IPS-15b (cell line): ENCODE data around the gene CLCN1.

Source experiments
- H3K27me3 ChIP-seq: one replicate; pipeline ENCODE4 v1.6.1; 2013; ENCODE audit warnings: low read length; ENCODE audit not compliant: control insufficient read depth, insufficient read depth
- H3K36me3 ChIP-seq: one replicate; pipeline ENCODE4 v1.6.1; 2013; ENCODE audit warnings: low read length; ENCODE audit not compliant: control insufficient read depth, insufficient read depth
- H3K4me1 ChIP-seq: one replicate; pipeline ENCODE4 v1.6.1; 2013; ENCODE audit warnings: mild to moderate bottlenecking, low read length; ENCODE audit not compliant: control insufficient read depth, insufficient read depth
- H3K4me3 ChIP-seq: one replicate; pipeline ENCODE4 v1.5.1; 2013; ENCODE audit warnings: low read depth, low read length
- H3K9ac ChIP-seq: one replicate; pipeline ENCODE4 v1.6.1; 2013; ENCODE audit warnings: low read depth, mild to moderate bottlenecking, low read length
- H3K9me3 ChIP-seq: one replicate; pipeline ENCODE4 v1.6.1; 2013; ENCODE audit warnings: mild to moderate bottlenecking, low read length; ENCODE audit not compliant: control insufficient read depth, insufficient read depth

CLCN1 gene

DNA sequence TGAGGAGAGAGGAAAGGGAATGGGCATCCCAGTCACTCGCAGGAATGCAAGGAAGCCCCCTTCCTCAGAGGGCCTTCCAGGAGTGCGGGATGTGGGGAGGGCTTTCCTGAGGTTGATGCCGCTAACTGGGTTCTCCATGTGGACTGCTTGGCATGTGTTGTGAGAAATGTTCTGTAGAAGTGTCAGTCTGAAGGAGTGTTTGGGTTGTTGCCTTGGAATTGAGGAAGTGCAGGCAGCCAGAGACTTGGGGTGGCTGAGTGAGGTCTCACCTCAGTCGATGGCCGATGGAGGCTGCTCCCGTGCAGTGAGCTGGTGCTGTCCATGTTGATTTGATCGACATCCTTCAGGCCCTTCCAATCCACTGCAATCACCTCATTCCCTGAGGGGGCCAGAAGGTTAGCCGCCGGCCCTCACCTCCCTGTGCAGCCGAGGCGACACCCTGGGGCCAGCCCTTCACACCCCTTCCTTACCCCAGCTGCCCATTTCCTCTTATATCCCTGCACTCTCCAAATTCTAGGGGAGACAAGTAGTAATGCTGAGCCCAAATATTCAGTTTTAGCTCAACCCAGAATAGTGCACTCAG, 44.0 kb downstream of the CLCN1 start:
- Histone ChIP-seq H3K9ac (no peak overlapping the region), H3K9me3 (no peaks in the 10 kb centered on the region), H3K4me3 (no peak overlapping the region), H3K27me3 (peaks cover 20% of the 10 kb centered on the region), H3K4me1 (peaks cover 5% of the 10 kb centered on the region), H3K36me3 (peaks cover 10% of the 10 kb centered on the region)

DNA sequence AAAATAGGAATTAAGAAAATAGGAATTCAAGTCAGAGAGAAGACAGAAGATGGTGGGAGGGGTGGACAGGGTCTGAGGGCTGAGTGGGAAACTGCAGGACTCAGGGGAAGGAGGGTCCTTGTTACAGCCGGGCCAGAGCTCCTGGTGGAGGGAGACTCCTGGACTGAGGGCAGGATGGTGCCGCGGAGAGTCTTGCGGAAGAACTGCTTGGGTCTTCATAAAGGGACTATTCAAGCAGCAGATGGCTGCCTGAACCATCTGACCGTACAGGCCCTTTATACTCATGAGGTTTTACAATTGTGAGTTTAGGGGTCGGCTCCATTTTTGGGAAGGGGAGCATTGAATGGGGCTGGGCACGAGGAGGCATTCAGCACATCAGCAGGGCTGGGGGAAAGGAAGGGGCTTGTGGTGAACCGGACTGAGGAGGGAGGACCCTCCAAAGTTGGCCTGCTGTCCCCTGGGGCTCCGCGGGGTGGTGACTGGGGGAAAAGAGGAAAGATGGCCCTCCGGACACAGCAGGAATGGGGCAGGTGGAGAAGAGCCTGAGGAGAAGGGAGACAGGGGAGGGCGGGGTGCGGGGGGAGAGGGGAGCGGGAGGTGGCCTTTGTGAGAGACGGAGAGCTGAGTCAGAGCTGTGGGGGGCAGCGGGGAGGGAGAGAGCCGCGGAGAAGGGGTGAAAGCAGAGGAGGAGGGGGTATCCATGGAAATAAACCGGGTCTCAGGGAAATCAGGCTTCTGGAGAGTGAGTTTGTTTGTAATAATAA, 45.1 kb downstream of the CLCN1 start:
- Histone ChIP-seq H3K27me3 (peaks cover 23% of the 10 kb centered on the region), H3K4me1 (peaks cover 5% of the 10 kb centered on the region), H3K36me3 (peaks cover 5% of the 10 kb centered on the region), H3K9ac (no peak overlapping the region), H3K9me3 (no peaks in the 10 kb centered on the region), H3K4me3 (peak overlapping the region; percentile 75)

DNA sequence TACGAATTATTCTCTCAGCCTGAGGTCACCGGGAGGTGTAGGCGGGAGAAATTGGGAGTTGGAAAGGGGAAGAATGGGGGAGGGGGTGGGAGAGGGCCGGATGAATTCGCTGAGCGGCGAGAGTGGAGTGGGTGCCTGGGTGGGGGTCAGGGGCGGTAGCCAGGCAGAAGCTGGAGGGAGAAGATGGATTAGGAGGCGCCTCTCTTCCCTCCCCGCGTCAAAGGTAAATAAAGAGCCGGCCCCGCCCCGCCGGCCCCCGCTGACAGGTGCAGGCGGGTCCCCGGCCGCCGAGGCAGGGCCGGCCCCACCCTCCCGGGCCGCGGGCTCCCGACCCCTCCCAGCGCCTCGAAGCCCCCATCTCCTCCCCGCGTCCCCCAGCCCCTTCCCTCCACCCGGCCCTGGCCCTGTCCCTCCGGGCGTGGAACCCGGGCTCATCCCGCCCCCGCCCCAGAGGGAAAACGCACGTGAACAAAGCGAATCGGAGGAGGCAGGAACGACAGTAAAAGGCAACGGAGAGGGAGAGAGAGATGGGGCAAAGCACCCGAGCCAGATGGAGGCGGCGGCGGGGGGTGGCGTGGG, 45.7 kb downstream of the CLCN1 start:
- peaks cover 5% of the 10 kb centered on the region for H3K4me1 ChIP-seq
- no peaks in the 10 kb centered on the region for H3K36me3 ChIP-seq
- peaks cover 23% of the 10 kb centered on the region for H3K27me3 ChIP-seq
- peak overlapping the region; percentile 75 for H3K4me3 ChIP-seq
- H3K9me3 ChIP-seq, result no peaks in the 10 kb centered on the region
- no peak overlapping the region for H3K9ac ChIP-seq

GRCh38 chr7:143362131-143363015, 46.5 kb downstream of the CLCN1 start, which contains the start of gene FAM131B:
FAM131B (minus strand) TSS chr7:143362713; CDS start chr7:143362603, 110 bp downstream.
- peaks cover 5% of the 10 kb centered on the region for H3K4me1 ChIP-seq
- H3K9me3 ChIP-seq, result no peaks in the 10 kb centered on the region
- no peaks in the 10 kb centered on the region for H3K36me3 ChIP-seq
- peaks cover 23% of the 10 kb centered on the region for H3K27me3 ChIP-seq
- H3K9ac ChIP-seq, result peak within 1 kb of the TSS; percentile 24
- peak within 1 kb of the TSS; percentile 75 for H3K4me3 ChIP-seq

DNA sequence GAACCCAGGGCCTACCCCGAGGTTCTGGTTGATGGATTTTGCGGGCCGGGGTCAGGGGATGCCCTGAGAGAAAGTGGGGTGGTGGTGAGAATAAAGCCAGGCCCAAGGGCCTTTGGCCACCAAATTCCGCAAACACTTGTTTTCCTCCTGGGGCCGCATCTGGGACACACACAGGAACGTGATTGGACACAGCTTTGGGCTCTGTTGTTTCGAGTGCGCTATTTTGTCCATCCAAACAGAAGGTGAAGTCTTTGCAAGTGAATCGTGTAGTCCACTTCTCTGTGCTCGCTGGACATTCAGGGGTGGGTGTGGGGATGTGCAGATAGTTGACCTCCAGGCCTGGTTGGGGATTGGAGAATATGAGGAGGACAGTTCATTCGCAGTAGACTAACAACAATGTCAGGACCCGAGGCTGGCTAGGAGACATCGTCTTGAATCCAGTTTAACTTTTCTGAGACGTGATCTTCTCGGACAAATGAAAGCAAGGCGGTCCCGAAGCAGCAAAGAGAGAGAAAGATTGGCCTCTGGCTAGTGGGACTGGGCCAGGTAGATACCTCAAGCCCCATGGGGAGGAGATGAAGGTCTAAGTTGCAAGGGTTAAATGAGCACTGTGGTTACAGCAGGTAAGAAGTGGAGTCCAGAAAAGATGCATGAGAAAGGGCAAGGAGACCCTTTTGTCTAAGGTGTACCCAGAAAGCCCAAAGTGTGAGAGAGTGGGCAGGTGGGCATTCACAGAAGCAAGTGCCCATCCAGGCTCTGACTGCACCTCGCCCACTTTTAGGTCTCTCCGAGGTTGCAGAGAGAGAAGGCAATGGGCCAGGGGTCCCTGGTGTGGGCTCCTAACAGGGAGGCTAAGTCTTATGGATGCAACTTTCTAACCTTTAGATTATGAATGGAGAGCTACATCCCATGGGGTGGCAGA, 47.4 kb downstream of the CLCN1 start:
- Histone ChIP-seq H3K36me3 (no peaks in the 10 kb centered on the region), H3K9me3 (no peaks in the 10 kb centered on the region), H3K4me3 (peak overlapping the region; percentile 72), H3K9ac (peak overlapping the region; percentile 24), H3K27me3 (peaks cover 23% of the 10 kb centered on the region), H3K4me1 (peaks cover 7% of the 10 kb centered on the region)

- Histone ChIP-seq H3K4me1 (peaks cover 15% of the 10 kb centered on the region), H3K36me3 (no peaks in the 10 kb centered on the region), H3K9ac (no peak overlapping the region), H3K9me3 (no peaks in the 10 kb centered on the region), H3K27me3 (peaks cover 20% of the 10 kb centered on the region), H3K4me3 (no peak overlapping the region)
Measured at GRCh38 chr7:143367972-143368371, 52.1 kb downstream of the CLCN1 start.

DNA sequence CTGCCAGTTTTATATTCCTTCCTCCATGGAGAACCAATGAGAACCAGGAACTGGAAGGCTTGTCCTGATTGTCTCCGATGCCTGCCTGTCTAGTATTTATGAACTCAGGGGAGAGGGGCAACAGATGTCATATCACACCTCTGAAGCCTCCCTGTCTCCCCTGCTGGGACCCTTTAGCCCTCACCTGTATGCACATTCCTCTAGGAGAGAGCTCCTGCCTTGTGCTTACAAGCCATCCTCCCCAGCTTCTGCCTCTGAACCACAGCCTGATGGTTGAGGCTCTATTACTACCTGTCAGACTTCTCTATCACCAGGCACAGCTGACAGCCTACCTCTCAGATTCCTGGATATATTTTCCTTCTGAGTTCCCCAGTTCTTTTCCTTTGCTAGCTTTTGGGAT, 52.5 kb downstream of the CLCN1 start:
- H3K4me1 ChIP-seq, result peaks cover 11% of the 10 kb centered on the region
- H3K27me3 ChIP-seq, result peaks cover 16% of the 10 kb centered on the region
- H3K4me3 ChIP-seq, result no peak overlapping the region
- no peaks in the 10 kb centered on the region for H3K36me3 ChIP-seq
- no peaks in the 10 kb centered on the region for H3K9me3 ChIP-seq
- H3K9ac ChIP-seq, result no peak overlapping the region

- Histone ChIP-seq H3K27me3 (peaks cover 3% of the 10 kb centered on the region), H3K4me1 (peaks cover 9% of the 10 kb centered on the region), H3K36me3 (no peaks in the 10 kb centered on the region), H3K4me3 (no peak overlapping the region), H3K9me3 (no peaks in the 10 kb centered on the region), H3K9ac (no peak overlapping the region)
Measured at GRCh38 chr7:143369678-143370651, 54.1 kb downstream of the CLCN1 start.

- peaks cover 9% of the 10 kb centered on the region for H3K4me1 ChIP-seq
- H3K27me3 ChIP-seq, result no peaks in the 10 kb centered on the region
- H3K9me3 ChIP-seq, result no peaks in the 10 kb centered on the region
- no peak overlapping the region for H3K9ac ChIP-seq
- no peaks in the 10 kb centered on the region for H3K36me3 ChIP-seq
- H3K4me3 ChIP-seq, result no peak overlapping the region
Measured at GRCh38 chr7:143372070-143372469, 56.2 kb downstream of the CLCN1 start.

- H3K4me3 ChIP-seq, result no peak overlapping the region
- no peak overlapping the region for H3K9ac ChIP-seq
- peaks cover 8% of the 10 kb centered on the region for H3K4me1 ChIP-seq
- no peaks in the 10 kb centered on the region for H3K9me3 ChIP-seq
- peaks cover 3% of the 10 kb centered on the region for H3K36me3 ChIP-seq
- no peaks in the 10 kb centered on the region for H3K27me3 ChIP-seq
Measured at GRCh38 chr7:143373255-143373794, 57.4 kb downstream of the CLCN1 start.
